NCI-H1436 treated with DMSO at 0.1 percent for 48 hours (cell line): ENCODE results near the gene SLC35B4.

ENCODE experiments used
- DNase-seq: peaks from one replicate; lab custom pipeline; 2025; lab: John Stamatoyannopoulos, UW

SLC35B4 gene

GRCh38 chr7:134290286-134290685 is 26.4 kb downstream of the SLC35B4 start:
- no peak for DNase-seq

GRCh38 chr7:134289841-134290240 is 26.9 kb downstream of the SLC35B4 start:
- DNase-seq = no peak

- no peak for DNase-seq
These were observed 27.3 kb downstream of the SLC35B4 start for GRCh38 chr7:134289423-134289822.

- no peak for DNase-seq
These were observed 28.6 kb downstream of the SLC35B4 start for GRCh38 chr7:134287916-134288659.

GRCh38 chr7:134284952-134285351 is 31.8 kb downstream of the SLC35B4 start:
- DNase-seq = no peak

- DNase-seq = no peak
These were observed 32.7 kb downstream of the SLC35B4 start for GRCh38 chr7:134284011-134284410.

- DNase-seq = no peak
These were observed 36.2 kb downstream of the SLC35B4 start for GRCh38 chr7:134280508-134280907.

GRCh38 chr7:134279898-134280297 is 36.8 kb downstream of the SLC35B4 start:
- DNase-seq = no peak

- DNase-seq = no peak
These were observed 37.4 kb downstream of the SLC35B4 start for GRCh38 chr7:134279336-134279735.

- no peak for DNase-seq
These were observed 38.1 kb downstream of the SLC35B4 start for GRCh38 chr7:134278502-134279153.

- no peak for DNase-seq
These were observed 39.8 kb downstream of the SLC35B4 start for GRCh38 chr7:134276951-134277350.

- no peak for DNase-seq
These were observed 54.4 kb downstream of the SLC35B4 start for GRCh38 chr7:134262322-134262721.

- DNase-seq = no peak
These were observed 60.9 kb downstream of the SLC35B4 start for GRCh38 chr7:134255814-134256213.

- DNase-seq = no peak
These were observed 62.4 kb downstream of the SLC35B4 start for GRCh38 chr7:134254311-134254710.

GRCh38 chr7:134248196-134248595 is 68.5 kb downstream of the SLC35B4 start:
- DNase-seq = no peak

- no peak for DNase-seq
These were observed 70.0 kb downstream of the SLC35B4 start for GRCh38 chr7:134246761-134247160.

- DNase-seq = no peak
These were observed 70.4 kb downstream of the SLC35B4 start for GRCh38 chr7:134246347-134246746.

- DNase-seq = no peak
These were observed 71.5 kb downstream of the SLC35B4 start for GRCh38 chr7:134245253-134245652.
